HepG2 (cell line): Measurements from ENCODE around the gene PBX2. TPM values are rescaled to one million over a fixed set of nuclear protein-coding genes. Genes with fewer than 3 reads are reported as not detected.

Experiments used
- AGO2 ChIP-seq: fragments of 200-400 bp; formaldehyde crosslinking; optimal IDR thresholded peaks from 2 replicates; pipeline ENCODE3; 2017; ENCODE audit warnings: mild to moderate bottlenecking, low read depth, low read length, moderate library complexity
- CBX5 ChIP-seq: sonication (generic); formaldehyde crosslinking; IDR thresholded peaks from 2 replicates; pipeline ENCODE4 v1.4.0; 2020; ENCODE audit warnings: missing genetic modification reagents, borderline replicate concordance
- EHMT2 ChIP-seq: fragments of 200-600 bp; sonication (generic); IDR thresholded peaks from 2 replicates; pipeline ENCODE4 v1.7.0; 2017; ENCODE audit warnings: antibody characterized with exemption, low read depth, low read length, borderline replicate concordance
- HNF4A ChIP-seq: sonication (generic); formaldehyde crosslinking; IDR thresholded peaks from 2 replicates; pipeline ENCODE4 v1.4.0; 2020; ENCODE audit warnings: missing genetic modification reagents
- MLLT10 ChIP-seq: sonication (generic); formaldehyde crosslinking; IDR thresholded peaks from 2 replicates; pipeline ENCODE4 v1.4.0; 2020; ENCODE audit warnings: missing genetic modification reagents
- PAF1 ChIP-seq: IDR thresholded peaks from 2 replicates; pipeline ENCODE4 v1.6.1; 2016; ENCODE audit warnings: missing genetic modification reagents, missing compliant biosample characterization
- POLR2A ChIP-seq, 2 experiments: IDR thresholded peaks; 2 replicates each; pipeline ENCODE4 v1.6.1; 2011; ENCODE audit warnings: low read depth in 2 of 2, low read length in 2 of 2, mild to moderate bottlenecking in 1 of 2, moderate library complexity in 1 of 2; ENCODE audit not compliant: insufficient read depth in 1 of 2
- POLR2G ChIP-seq: fragments of 200-400 bp; formaldehyde crosslinking; IDR thresholded peaks from 2 replicates; pipeline ENCODE4 v1.6.1; 2018; ENCODE audit warnings: mild to moderate bottlenecking, low read depth, low read length, moderate library complexity
- RBFOX2 ChIP-seq: fragments of 200-400 bp; formaldehyde crosslinking; IDR thresholded peaks from 2 replicates; pipeline ENCODE4 v1.6.1; 2017; ENCODE audit warnings: low read depth, mild to moderate bottlenecking, low read length
- RBM22 ChIP-seq: fragments of 200-400 bp; formaldehyde crosslinking; optimal IDR thresholded peaks from 2 replicates; pipeline ENCODE3; 2017; ENCODE audit warnings: mild to moderate bottlenecking, low read length, moderate library complexity
- TEAD3 ChIP-seq: optimal IDR thresholded peaks from 2 replicates; pipeline ENCODE3; 2016; ENCODE audit warnings: borderline replicate concordance
- ZNF10 ChIP-seq: sonication (generic); formaldehyde crosslinking; IDR thresholded peaks from 2 replicates; pipeline ENCODE4 v1.4.0; 2020; ENCODE audit warnings: mild to moderate bottlenecking, low read depth, missing genetic modification reagents, borderline replicate concordance
- ZNF232 ChIP-seq: sonication (generic); formaldehyde crosslinking; IDR thresholded peaks from 2 replicates; pipeline ENCODE4 v1.4.0; 2020; ENCODE audit warnings: missing genetic modification reagents, borderline replicate concordance
- polyA plus RNA-seq, 8 experiments: library from polyadenylated mRNA; depleted of rRNA in 3 of 8; stranded (reverse) in 7 of 8; unstranded in 1 of 8; fragments of >200 nt; fragmentation: Illumina TruSeq in 4 of 8; extraction: Trizol in 4 of 8; gene quantifications; 2 replicates each; pipeline versions ENCODE4 v1.2.1 to v1.2.3, GENCODE V29; 2011 to 2016; ENCODE audit warnings: low read depth in 4 of 8, missing spikeins in 1 of 8, mixed read lengths in 1 of 8; ENCODE audit not compliant: insufficient read depth in 1 of 8
- total RNA-seq, 5 experiments: library from RNA; depleted of rRNA; stranded (reverse); fragments of >200 nt; fragmentation: Illumina TruSeq; extraction: Trizol; gene quantifications; 2 replicates each; pipeline ENCODE4 v1.2.3, GENCODE V29; 2016; ENCODE audit warnings: low read depth in 1 of 5
- TF ChIP-seq, protein P1 (sequence below): sonication (generic); formaldehyde crosslinking; IDR thresholded peaks from 2 replicates; pipeline ENCODE4 v1.4.0; 2020; ENCODE audit warnings: missing genetic modification reagents
- TF ChIP-seq, protein P2 (sequence below): sonication (generic); formaldehyde crosslinking; conservative IDR thresholded peaks from 2 replicates; pipeline ENCODE4 v1.8.0; 2022; ENCODE audit warnings: mild to moderate bottlenecking, moderate library complexity, missing genetic modification reagents
- TF ChIP-seq, protein P3 (sequence below): sonication (generic); formaldehyde crosslinking; IDR thresholded peaks from 2 replicates; pipeline ENCODE4 v1.5.1; 2020; ENCODE audit warnings: mild to moderate bottlenecking, missing genetic modification reagents, moderate library complexity
- TF ChIP-seq, protein P4 (sequence below): sonication (generic); formaldehyde crosslinking; conservative IDR thresholded peaks from 2 replicates; pipeline ENCODE4 v1.4.0; 2020; ENCODE audit warnings: missing genetic modification reagents
- TF ChIP-seq, protein P5 (sequence below): sonication (generic); formaldehyde crosslinking; IDR thresholded peaks from 2 replicates; pipeline ENCODE4 v1.4.0; 2020; ENCODE audit warnings: missing genetic modification reagents
- TF ChIP-seq, protein P6 (sequence below): sonication (generic); formaldehyde crosslinking; IDR thresholded peaks from 2 replicates; pipeline ENCODE4 v1.4.0; 2020; ENCODE audit warnings: missing genetic modification reagents, borderline replicate concordance

PBX2 gene
- total and polyA plus RNA-seq, 2 of the 13 experiments (the other 11 are each of a cell fraction or from before 2014, with no cell fraction given), result 42.3 to 77.8 TPM

DNA sequence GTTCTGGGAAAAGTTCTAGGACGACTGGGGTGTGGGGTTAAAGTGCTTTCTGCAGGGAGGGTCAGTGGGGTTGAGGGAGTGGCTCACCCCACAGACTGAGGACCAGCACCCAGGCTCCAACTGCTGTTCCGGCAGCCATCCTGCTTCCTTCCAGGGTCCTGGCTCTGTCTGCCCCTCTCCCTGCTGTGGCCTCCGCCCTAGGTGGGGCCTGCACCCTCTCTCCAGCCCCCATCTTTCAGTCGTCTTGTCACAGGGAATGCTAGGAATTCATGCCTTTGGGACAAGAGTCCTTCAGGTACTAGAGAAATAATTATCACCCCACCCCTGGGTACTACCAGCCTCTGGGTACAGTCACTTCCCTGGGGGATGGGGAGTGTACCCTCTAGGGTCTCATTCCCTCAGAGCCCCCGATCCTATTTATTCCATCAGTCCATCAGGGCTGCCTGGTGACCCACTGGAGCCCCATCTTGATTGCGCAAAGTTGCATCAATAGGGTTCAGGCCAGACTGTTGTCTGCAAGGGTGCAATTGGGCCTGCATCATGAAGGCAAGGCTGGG, 5.8 kb downstream of the PBX2 start, which contains the start of gene AGER (continued):
- TF ChIP-seq CBX5 (CRISPR knock-in tag), result no peak
- TF ChIP-seq, protein P1, sequence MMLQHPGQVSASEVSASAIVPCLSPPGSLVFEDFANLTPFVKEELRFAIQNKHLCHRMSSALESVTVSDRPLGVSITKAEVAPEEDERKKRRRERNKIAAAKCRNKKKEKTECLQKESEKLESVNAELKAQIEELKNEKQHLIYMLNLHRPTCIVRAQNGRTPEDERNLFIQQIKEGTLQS (CRISPR knock-in tag), result no peak
- TF ChIP-seq RBM22, result peak; percentile 92
- TF ChIP-seq ZNF10 (CRISPR knock-in tag), result no peak
- TF ChIP-seq TEAD3 (CRISPR knock-in tag), result no peak
- TF ChIP-seq, protein P2, sequence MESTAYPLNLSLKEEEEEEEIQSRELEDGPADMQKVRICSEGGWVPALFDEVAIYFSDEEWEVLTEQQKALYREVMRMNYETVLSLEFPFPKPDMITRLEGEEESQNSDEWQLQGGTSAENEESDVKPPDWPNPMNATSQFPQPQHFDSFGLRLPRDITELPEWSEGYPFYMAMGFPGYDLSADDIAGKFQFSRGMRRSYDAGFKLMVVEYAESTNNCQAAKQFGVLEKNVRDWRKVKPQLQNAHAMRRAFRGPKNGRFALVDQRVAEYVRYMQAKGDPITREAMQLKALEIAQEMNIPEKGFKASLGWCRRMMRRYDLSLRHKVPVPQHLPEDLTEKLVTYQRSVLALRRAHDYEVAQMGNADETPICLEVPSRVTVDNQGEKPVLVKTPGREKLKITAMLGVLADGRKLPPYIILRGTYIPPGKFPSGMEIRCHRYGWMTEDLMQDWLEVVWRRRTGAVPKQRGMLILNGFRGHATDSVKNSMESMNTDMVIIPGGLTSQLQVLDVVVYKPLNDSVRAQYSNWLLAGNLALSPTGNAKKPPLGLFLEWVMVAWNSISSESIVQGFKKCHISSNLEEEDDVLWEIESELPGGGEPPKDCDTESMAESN (CRISPR knock-in tag), result 0 out of 2 replicates have a peak, but pooled peaks have one; percentile 2
- TF ChIP-seq PAF1 (CRISPR knock-in tag), result 0 out of 2 replicates have a peak, but pooled peaks have one; percentile 63
- TF ChIP-seq, protein P3, sequence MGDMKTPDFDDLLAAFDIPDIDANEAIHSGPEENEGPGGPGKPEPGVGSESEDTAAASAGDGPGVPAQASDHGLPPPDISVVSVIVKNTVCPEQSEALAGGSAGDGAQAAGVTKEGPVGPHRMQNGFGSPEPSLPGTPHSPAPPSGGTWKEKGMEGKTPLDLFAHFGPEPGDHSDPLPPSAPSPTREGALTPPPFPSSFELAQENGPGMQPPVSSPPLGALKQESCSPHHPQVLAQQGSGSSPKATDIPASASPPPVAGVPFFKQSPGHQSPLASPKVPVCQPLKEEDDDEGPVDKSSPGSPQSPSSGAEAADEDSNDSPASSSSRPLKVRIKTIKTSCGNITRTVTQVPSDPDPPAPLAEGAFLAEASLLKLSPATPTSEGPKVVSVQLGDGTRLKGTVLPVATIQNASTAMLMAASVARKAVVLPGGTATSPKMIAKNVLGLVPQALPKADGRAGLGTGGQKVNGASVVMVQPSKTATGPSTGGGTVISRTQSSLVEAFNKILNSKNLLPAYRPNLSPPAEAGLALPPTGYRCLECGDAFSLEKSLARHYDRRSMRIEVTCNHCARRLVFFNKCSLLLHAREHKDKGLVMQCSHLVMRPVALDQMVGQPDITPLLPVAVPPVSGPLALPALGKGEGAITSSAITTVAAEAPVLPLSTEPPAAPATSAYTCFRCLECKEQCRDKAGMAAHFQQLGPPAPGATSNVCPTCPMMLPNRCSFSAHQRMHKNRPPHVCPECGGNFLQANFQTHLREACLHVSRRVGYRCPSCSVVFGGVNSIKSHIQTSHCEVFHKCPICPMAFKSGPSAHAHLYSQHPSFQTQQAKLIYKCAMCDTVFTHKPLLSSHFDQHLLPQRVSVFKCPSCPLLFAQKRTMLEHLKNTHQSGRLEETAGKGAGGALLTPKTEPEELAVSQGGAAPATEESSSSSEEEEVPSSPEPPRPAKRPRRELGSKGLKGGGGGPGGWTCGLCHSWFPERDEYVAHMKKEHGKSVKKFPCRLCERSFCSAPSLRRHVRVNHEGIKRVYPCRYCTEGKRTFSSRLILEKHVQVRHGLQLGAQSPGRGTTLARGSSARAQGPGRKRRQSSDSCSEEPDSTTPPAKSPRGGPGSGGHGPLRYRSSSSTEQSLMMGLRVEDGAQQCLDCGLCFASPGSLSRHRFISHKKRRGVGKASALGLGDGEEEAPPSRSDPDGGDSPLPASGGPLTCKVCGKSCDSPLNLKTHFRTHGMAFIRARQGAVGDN (CRISPR knock-in tag), result peak; percentile 40
- TF ChIP-seq RBFOX2, result peak; percentile 69
- peak; percentile 14; the same call in 1 of the 2 replicates for TF ChIP-seq HNF4A (CRISPR knock-in tag)
- no peak for TF ChIP-seq MLLT10 (CRISPR knock-in tag)
- TF ChIP-seq POLR2G, result peak; percentile 59; the same call in 1 of the 2 replicates
- TF ChIP-seq, protein P4, sequence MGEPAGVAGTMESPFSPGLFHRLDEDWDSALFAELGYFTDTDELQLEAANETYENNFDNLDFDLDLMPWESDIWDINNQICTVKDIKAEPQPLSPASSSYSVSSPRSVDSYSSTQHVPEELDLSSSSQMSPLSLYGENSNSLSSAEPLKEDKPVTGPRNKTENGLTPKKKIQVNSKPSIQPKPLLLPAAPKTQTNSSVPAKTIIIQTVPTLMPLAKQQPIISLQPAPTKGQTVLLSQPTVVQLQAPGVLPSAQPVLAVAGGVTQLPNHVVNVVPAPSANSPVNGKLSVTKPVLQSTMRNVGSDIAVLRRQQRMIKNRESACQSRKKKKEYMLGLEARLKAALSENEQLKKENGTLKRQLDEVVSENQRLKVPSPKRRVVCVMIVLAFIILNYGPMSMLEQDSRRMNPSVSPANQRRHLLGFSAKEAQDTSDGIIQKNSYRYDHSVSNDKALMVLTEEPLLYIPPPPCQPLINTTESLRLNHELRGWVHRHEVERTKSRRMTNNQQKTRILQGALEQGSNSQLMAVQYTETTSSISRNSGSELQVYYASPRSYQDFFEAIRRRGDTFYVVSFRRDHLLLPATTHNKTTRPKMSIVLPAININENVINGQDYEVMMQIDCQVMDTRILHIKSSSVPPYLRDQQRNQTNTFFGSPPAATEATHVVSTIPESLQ (CRISPR knock-in tag), result no peak
- TF ChIP-seq ZNF232 (CRISPR knock-in tag), result 0 out of 2 replicates have a peak, but pooled peaks have one; percentile 34
- TF ChIP-seq, protein P5, sequence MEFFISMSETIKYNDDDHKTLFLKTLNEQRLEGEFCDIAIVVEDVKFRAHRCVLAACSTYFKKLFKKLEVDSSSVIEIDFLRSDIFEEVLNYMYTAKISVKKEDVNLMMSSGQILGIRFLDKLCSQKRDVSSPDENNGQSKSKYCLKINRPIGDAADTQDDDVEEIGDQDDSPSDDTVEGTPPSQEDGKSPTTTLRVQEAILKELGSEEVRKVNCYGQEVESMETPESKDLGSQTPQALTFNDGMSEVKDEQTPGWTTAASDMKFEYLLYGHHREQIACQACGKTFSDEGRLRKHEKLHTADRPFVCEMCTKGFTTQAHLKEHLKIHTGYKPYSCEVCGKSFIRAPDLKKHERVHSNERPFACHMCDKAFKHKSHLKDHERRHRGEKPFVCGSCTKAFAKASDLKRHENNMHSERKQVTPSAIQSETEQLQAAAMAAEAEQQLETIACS (CRISPR knock-in tag), result no peak
- TF ChIP-seq EHMT2, result no peak
- TF ChIP-seq AGO2, result peak; percentile 87
- peak; percentile 44 to 61; a peak in 2 of 4 replicates for TF ChIP-seq POLR2A (IDR thresholded peaks at IDR 0.05; ENCODE audit: insufficient read depth in 1 of 2, low read depth in 2 of 2, low read length in 2 of 2)
- TF ChIP-seq, protein P6, sequence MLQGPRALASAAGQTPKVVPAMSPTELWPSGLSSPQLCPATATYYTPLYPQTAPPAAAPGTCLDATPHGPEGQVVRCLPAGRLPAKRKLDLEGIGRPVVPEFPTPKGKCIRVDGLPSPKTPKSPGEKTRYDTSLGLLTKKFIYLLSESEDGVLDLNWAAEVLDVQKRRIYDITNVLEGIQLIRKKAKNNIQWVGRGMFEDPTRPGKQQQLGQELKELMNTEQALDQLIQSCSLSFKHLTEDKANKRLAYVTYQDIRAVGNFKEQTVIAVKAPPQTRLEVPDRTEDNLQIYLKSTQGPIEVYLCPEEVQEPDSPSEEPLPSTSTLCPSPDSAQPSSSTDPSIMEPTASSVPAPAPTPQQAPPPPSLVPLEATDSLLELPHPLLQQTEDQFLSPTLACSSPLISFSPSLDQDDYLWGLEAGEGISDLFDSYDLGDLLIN (CRISPR knock-in tag), result no peak
